GM19239 (cell line): ENCODE measurements around the gene RALGPS2.

ENCODE experiments used
- DNase-seq: peaks from one replicate; pipeline ENCODE4 v3.0.0; 2011; ENCODE audit warnings: low spot score; ENCODE audit not compliant: insufficient read length
- FAIRE-seq: peaks from 2 replicates; lab custom pipeline; 2011; peaks lifted over from hg19 to GRCh38; lab: Jason Lieb, UNC

Gene RALGPS2

GRCh38 chr1:178901482-178902125, 176.6 kb downstream of the RALGPS2 start:
- FAIRE-seq (no peak), DNase-seq (no peak)

DNA sequence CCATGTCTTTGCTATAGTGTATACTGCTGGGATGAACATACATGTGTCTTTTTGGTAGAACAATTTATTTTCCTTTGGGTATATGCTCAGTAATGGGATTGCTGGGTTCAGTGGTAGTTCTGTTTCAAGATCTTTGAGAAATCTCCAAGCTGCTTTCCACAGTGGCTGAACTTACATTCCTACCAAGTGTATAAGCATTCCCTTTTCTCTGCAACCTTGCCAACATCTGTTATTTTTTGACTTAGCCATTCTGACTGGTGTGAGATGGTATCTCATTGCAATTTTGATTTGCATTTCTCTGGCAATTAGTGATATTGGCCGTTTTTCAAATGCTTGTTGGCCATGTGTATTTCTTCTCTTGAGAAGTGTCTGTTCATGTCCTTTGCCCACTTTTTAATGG, 183.3 kb downstream of the RALGPS2 start:
- FAIRE-seq (no peak), DNase-seq (no peak)

DNA sequence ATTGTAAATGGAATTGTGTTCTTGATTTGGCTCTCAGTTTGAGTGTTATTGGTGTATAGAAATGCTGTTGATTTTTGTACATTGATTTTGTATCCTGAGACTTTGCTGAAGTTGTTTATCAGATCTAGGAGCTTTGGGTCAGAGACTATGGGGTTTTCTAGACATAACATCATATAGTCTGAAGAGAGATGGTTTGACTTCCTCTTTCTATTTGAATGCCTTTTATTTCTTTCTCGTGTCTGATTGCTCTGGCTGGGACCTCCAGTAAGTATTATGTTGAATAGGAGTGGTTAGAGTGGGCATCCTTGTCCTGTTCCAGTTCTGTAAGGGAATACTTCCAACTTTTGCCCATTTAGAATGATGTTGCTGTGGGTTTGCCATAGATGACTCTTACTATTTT, 185.0 kb downstream of the RALGPS2 start:
- FAIRE-seq (no peak), DNase-seq (no peak)

DNA sequence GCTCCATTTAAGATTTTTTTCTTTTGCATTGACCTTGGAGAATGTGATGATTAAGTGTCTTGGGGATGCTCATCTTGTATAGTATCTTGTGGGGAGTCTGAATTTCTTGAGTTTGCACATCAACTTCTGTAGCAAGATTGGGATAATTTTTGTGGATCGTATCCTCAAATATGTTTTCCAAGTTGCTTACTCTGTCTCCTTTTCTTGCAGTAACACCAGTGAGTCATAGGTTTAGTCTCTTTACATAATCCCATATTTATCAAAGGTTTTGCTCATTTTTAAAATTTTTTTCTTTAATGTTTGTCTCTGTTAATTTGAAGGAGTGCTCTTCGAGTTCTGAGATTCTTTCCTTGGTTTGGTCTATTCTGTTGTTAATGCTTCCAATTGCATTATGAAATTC, 187.6 kb downstream of the RALGPS2 start:
- FAIRE-seq = no peak
- no peak for DNase-seq

DNA sequence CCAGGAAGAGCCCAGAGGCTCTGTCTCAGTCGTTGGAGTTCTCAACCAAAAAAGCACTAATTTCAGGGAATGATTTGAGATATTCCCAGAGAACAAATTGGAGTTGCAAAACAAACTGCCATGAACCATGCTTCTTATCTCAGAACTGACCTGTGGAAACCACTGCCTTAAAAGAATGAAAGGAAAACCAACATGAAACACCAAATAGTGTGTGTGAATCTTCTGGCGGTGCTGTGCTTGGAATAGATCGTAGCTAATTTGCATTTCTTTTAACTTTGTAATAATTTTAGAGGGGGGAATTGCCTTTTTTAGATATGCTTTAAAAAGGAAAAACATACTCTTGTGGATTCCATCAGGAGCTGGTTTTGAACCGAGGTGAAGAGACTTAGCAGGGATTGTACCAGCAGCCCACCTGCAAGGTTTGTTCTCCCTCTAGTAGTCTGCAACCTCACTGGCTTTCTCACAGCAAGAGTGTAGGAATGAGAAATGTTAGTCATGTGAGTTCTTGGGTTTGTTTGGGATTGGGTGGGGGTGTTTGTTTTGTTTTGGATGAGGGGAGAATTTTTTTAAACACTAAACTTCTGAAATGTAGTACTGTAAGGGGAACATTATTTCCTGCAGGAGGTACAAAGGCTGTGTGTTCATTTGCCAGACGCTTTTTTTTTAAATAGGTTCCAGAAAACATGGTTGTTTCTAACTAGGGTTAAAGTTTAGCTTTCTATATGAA, 191.6 kb downstream of the RALGPS2 start:
- FAIRE-seq = peak; percentile 86
- DNase-seq = no peak

- FAIRE-seq = no peak
These were observed 193.3 kb downstream of the RALGPS2 start for GRCh38 chr1:178918308-178918707.

GRCh38 chr1:178918955-178919354, 193.9 kb downstream of the RALGPS2 start:
- FAIRE-seq = no peak
- DNase-seq = no peak

More at GRCh38 chr1:178918308-178918707, 193.3 kb downstream of the RALGPS2 start:
- DNase-seq = no peak

DNA sequence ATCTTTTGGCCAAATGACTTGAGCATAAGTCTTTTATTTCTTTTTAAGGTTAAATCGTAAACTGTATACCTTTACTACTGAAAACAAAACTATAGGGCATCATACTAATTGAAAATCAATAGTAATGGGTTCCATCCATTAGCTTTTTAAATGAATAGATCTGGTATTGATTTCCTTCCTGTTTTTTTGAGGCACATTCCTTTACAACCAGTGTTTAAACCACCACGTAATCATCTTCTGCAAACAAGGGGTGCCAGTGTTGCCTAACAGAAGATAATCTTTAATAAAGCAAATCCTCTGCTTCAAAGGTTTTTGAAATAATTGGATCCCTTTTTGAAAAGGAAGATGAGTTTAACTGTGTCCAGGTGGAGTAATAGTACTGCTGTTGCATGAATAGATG, 194.5 kb downstream of the RALGPS2 start:
- FAIRE-seq = no peak
- DNase-seq = no peak

- DNase-seq = no peak
- peak; percentile 35 for FAIRE-seq
These were observed 196.5 kb downstream of the RALGPS2 start for GRCh38 chr1:178921499-178921898.

GRCh38 chr1:178923512-178923911, 198.5 kb downstream of the RALGPS2 start:
- DNase-seq (no peak), FAIRE-seq (no peak)

DNA sequence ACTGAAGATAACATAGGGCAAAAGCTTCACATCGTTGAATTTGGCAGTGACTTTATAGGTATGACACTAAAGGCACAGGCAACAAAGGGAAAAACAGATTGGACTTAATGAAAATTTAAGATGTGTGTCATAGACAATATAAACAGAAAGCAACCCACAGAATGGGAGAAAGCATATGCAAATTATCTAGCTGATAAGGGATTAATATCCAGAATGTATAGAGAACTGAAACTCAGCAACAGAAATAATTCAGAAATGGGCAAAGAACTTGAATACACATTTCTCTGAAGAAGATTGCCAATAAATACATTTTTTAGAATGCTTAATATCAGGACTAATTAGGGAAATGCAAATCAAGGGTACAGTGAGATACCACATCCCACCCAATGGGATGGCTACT, 201.0 kb downstream of the RALGPS2 start:
- no peak for FAIRE-seq
- DNase-seq = no peak

GRCh38 chr1:178927003-178927402, 202.0 kb downstream of the RALGPS2 start:
- FAIRE-seq = no peak

GRCh38 chr1:178928041-178928440, 203.0 kb downstream of the RALGPS2 start:
- DNase-seq (no peak), FAIRE-seq (no peak)

More at GRCh38 chr1:178927003-178927402, 202.0 kb downstream of the RALGPS2 start:
- no peak for DNase-seq

DNA sequence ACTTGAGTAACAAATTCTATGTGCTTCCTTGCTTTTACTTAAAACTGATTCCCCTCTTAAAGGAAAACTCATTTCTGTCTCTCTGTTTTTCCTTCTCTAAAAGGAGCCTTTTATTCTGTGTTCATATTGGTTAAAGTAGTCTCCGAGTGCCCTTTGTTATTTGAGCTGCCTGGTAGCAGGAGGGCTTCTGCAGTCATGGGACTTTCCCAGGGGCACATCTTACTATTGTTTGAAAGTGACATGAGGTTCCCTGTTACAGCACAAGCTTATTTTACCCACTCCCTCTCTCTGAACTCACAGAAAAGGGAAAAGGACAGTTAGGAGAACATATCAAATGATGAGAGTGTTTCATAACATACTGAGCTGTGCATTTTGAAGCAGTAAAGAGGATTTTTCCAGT, 203.9 kb downstream of the RALGPS2 start:
- no peak for DNase-seq
- FAIRE-seq = peak; percentile 21

GRCh38 chr1:178931858-178932551, 207.0 kb downstream of the RALGPS2 start:
- FAIRE-seq (no peak), DNase-seq (no peak)

GRCh38 chr1:178932552-178932906, 207.5 kb downstream of the RALGPS2 start:
- FAIRE-seq (no peak), DNase-seq (no peak)

DNA sequence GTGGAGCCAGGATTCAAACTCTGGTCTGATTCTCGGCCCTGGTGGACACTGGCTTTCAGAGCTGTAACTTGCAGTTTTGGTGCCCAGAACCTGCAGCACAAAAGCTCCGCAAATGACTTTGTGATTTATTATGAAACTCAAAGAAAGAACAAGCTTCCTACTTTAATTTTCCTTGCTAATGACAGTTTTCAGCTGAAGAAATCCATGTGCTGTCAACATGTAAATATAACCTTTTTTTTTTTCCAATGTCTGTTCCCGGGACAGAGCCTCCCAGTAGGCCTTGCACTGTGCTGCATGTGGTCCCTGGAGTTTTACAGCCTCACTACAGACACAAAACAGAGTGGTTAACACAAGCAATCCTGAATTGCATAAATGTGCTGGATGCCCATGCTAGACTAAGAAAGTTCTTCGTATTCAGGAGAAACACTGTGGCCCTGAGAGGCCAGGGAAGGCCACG, 208.1 kb downstream of the RALGPS2 start:
- FAIRE-seq = no peak

DNA sequence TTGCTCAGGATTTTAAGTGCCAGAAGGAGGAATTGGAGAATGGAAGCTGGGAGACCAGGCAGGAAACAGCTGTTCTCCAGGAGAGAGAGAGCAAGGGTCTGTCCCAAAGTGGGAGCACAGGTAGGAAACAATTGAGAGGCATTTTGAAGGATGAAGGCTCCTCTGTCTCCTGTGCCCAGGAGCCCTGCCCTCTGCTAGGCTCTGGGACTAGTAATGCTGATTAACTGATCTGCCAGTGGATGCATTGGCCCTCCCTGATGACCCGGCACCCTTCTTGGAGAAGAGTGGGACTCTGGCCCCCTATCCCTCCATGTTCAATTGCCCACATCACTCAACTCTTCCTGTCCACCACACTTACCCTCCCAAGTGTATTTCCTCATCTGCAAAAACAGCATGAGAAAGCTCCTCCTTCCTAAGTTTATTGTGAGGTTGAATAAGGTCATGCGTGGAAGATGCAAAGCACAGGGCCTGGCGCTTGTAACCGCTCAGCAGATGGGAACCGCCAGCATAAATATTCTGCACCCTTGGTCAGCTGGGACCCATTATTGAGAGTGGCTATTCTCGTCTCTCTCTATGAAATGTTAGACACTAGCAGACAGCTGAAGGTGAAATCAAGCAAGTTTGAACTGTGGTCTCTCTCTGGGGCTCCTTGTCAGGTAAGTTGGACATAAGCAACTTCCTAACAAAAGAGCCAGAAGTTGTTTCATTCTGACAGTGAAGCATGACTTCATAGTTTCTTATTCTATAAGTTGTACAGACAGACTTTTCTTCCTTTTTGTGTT, 208.9 kb downstream of the RALGPS2 start:
- no peak for DNase-seq
- FAIRE-seq = no peak

More for the DNA sequence above, 208.1 kb downstream of the RALGPS2 start:
- DNase-seq = no peak

DNA sequence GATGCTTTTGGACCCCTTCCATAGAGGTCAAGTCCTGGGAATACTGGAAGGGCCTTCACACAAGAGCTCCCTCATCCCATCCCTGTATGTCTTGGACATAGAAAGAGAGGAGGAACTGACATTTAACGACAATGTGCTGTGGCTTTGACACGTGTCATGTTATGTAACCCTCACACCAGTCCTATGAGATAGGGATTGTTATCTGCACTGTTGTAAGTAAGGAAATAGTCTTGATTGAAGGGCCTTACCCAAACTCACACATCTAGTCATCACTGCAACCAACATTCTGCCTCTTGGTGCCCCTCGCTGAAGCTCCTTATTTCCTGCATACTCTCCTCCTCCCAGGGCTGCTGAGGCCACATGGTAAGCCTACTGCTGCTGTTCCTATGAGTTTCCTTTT, 209.5 kb downstream of the RALGPS2 start:
- DNase-seq (no peak), FAIRE-seq (no peak)

GRCh38 chr1:178935610-178936009, 210.6 kb downstream of the RALGPS2 start:
- FAIRE-seq (no peak), DNase-seq (no peak)
